ENCODE results near the gene METTL3.

DNA sequence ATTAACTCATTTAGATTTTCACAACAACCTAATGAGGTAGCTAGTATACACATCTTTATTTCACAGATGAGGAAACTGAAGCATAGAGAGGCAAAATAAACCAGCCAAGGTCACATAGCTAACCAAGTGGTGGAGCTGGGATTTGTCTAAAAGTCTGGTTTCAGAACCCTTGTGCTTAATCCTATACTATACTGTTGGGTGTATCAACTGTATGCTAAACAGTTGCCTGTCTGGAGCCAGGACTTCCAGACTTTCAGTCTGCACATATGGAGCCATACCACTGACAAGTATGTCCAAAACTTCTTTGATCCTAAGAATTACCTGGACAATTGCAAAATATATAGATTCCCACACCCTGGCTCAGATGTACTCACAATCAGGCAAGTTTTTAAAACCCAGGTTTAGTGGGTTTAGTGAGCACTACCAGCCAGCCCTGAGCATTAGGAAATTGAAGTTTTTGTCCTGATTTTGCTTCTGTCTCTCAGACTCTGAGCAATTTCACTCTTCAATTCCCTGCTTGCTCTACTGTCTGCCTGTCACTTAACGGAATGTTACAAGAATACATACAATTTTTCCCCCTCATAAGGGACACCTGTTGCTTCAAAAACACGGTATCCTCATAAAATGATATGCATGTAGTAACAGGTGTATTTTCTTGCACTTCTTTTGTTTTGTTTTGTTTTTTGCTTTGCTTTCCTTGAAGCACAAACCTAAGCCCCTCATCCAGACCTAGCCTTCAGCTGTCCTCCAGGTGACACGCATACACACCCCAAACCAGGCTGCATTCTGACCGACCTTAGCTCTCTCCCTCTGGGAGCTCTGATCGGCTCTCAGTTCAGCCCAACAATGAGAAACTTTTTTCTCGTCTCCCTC lies 24.6 kb upstream of the METTL3 start:
- TF ChIP-seq POLR2AphosphoS5 (IDR thresholded peaks at IDR 0.05; ENCODE audit: low read depth, low read length) (no peak), TAF1 (IDR thresholded peaks at IDR 0.05; ENCODE audit: borderline replicate concordance, insufficient read depth, low read length) (no peak)
- TF ChIP-seq, protein P1, sequence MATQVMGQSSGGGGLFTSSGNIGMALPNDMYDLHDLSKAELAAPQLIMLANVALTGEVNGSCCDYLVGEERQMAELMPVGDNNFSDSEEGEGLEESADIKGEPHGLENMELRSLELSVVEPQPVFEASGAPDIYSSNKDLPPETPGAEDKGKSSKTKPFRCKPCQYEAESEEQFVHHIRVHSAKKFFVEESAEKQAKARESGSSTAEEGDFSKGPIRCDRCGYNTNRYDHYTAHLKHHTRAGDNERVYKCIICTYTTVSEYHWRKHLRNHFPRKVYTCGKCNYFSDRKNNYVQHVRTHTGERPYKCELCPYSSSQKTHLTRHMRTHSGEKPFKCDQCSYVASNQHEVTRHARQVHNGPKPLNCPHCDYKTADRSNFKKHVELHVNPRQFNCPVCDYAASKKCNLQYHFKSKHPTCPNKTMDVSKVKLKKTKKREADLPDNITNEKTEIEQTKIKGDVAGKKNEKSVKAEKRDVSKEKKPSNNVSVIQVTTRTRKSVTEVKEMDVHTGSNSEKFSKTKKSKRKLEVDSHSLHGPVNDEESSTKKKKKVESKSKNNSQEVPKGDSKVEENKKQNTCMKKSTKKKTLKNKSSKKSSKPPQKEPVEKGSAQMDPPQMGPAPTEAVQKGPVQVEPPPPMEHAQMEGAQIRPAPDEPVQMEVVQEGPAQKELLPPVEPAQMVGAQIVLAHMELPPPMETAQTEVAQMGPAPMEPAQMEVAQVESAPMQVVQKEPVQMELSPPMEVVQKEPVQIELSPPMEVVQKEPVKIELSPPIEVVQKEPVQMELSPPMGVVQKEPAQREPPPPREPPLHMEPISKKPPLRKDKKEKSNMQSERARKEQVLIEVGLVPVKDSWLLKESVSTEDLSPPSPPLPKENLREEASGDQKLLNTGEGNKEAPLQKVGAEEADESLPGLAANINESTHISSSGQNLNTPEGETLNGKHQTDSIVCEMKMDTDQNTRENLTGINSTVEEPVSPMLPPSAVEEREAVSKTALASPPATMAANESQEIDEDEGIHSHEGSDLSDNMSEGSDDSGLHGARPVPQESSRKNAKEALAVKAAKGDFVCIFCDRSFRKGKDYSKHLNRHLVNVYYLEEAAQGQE (IDR thresholded peaks at IDR 0.05; ENCODE audit: insufficient read depth in 1 of 2, low read depth in 2 of 2, low read length in 2 of 2) = no peak
